HCT116 (cell line): ENCODE data around the gene PAAF1. TPM values are rescaled to one million over a fixed set of nuclear protein-coding genes. Genes with fewer than 3 reads are reported as not detected.

ENCODE experiments used
- ATAC-seq: fragments of 200-7000 bp; cut with Tn5 transposase; 2 replicates; pipeline ENCODE4 v1.9.1; 2020; ENCODE audit warnings: mild to moderate bottlenecking, moderate library complexity
- BruUV-seq: library from RNA; stranded (reverse); fragments of 400-500 nt; replicated peaks from 2 replicates; lab custom pipeline; 2021; lab: Mats Ljungman, UMichigan
- CTCF ChIA-PET: fragments of 300-600 bp; sonication (Branson Sonifier 250); formaldehyde crosslinking; loops from one replicate; lab custom pipeline; 2021; ENCODE audit warnings: antibody characterized with exemption; lab: Charles Lee
- POLR2A ChIA-PET: fragments of 300-600, 350-600 bp; sonication (Branson Sonifier 250); formaldehyde crosslinking; loops from one replicate; lab custom pipeline; 2021; ENCODE audit warnings: antibody characterized with exemption; lab: Charles Lee
- RAD21 ChIA-PET, 2 experiments: fragments of 300-600 bp; sonication (Branson Sonifier 250); formaldehyde crosslinking; loops; one replicate each; lab custom pipeline; 2023; ENCODE audit warnings: low total read pairs in 2 of 2; ENCODE audit not compliant: uncharacterized antibody in 2 of 2, unreplicated experiment in 2 of 2, low non-redundant PET in 1 of 2; lab: Charles Lee
- DNase-seq: peaks from one replicate; pipeline ENCODE4 v3.0.0-alpha.2; 2010; ENCODE audit warnings: low read depth, low spot score
- H2AFZ ChIP-seq: fragments of 200-600 bp; shearing (Covaris generic), sonication (generic); 2 replicates; pipeline ENCODE4 v1.6.1; 2017; ENCODE audit warnings: low read depth, mixed run types, mixed read lengths, antibody characterized with exemption, low read length; ENCODE audit not compliant: poor library complexity, severe bottlenecking
- H3K27ac ChIP-seq: 2 replicates; pipeline ENCODE4 v1.5.1; 2012; ENCODE audit warnings: low read depth, low read length
- H3K27me3 ChIP-seq: fragments of 200-600 bp; sonication (generic); 2 replicates; pipeline ENCODE4 v1.6.1; 2016; ENCODE audit warnings: mixed run types, low read length, mixed read lengths; ENCODE audit not compliant: insufficient read depth
- H3K36me3 ChIP-seq, 2 experiments: fragments of 200-500 bp in 1 of 2; fragments of 200-600 bp in 1 of 2; sonication (Bioruptor generic) in 1 of 2; sonication (generic) in 1 of 2; 2 replicates each; pipeline versions ENCODE4 v1.5.1 to v1.6.1; 2014 to 2016; ENCODE audit warnings: low read length in 2 of 2, inconsistent platforms in 1 of 2, mixed read lengths in 1 of 2, mixed run types in 1 of 2; ENCODE audit not compliant: insufficient read depth in 2 of 2, control insufficient read depth in 1 of 2
- H3K4me1 ChIP-seq, 2 experiments: fragments of 200-600 bp in 1 of 2; sonication (generic) in 1 of 2; 2 replicates each; pipeline versions ENCODE4 v1.5.1 to v1.6.1; 2012 to 2017; ENCODE audit warnings: low read length in 2 of 2, inconsistent platforms in 1 of 2, mild to moderate bottlenecking in 1 of 2, mixed read lengths in 1 of 2, mixed run types in 1 of 2, moderate library complexity in 1 of 2; ENCODE audit not compliant: insufficient read depth in 2 of 2, control insufficient read depth in 1 of 2
- H3K4me2 ChIP-seq: fragments of 200-600 bp; sonication (generic); 2 replicates; pipeline ENCODE4 v1.6.1; 2017; ENCODE audit warnings: mixed run types, low read length, mixed read lengths
- H3K4me3 ChIP-seq, 2 experiments: fragments of 200-600 bp in 1 of 2; sonication (generic) in 1 of 2; replicated peaks in 1 of 2; 2 replicates each; pipeline ENCODE4 v1.5.1; 2011 to 2016; ENCODE audit warnings: low read length in 2 of 2, control low read depth in 1 of 2, low read depth in 1 of 2, mild to moderate bottlenecking in 1 of 2, mixed read lengths in 1 of 2, mixed run types in 1 of 2
- H3K79me2 ChIP-seq: fragments of 200-600 bp; sonication (generic); 2 replicates; pipeline ENCODE4 v1.6.1; 2017; ENCODE audit warnings: mild to moderate bottlenecking, mixed run types, low read length, moderate library complexity, mixed read lengths; ENCODE audit not compliant: insufficient read depth
- H3K9ac ChIP-seq: fragments of 200-600 bp; sonication (generic); 2 replicates; pipeline ENCODE4 v1.6.1; 2016; ENCODE audit warnings: low read length, mixed read lengths
- H3K9me2 ChIP-seq: fragments of 200-600 bp; sonication (generic), shearing (Covaris generic); 2 replicates; pipeline ENCODE4 v1.6.1; 2017; ENCODE audit warnings: mixed run types, mild to moderate bottlenecking, moderate library complexity; ENCODE audit not compliant: insufficient read depth
- H3K9me3 ChIP-seq, 2 experiments: fragments of 200-500 bp in 1 of 2; fragments of 200-600 bp in 1 of 2; sonication (Bioruptor generic) in 1 of 2; sonication (generic) in 1 of 2; 2 replicates each; pipeline ENCODE4 v1.6.1; 2014 to 2017; ENCODE audit warnings: low read length in 2 of 2, mixed read lengths in 2 of 2, inconsistent platforms in 1 of 2, low read depth in 1 of 2, mild to moderate bottlenecking in 1 of 2, mixed run types in 1 of 2, moderate library complexity in 1 of 2; ENCODE audit not compliant: control insufficient read depth in 1 of 2, insufficient read depth in 1 of 2
- H4K20me1 ChIP-seq: fragments of 200-600 bp; sonication (generic), shearing (Covaris generic); 2 replicates; pipeline ENCODE4 v1.6.1; 2017; ENCODE audit warnings: mixed run types, mild to moderate bottlenecking, moderate library complexity; ENCODE audit not compliant: insufficient read depth
- ATF3 ChIP-seq: IDR thresholded peaks from 2 replicates; pipeline ENCODE4 v1.6.1; 2012
- EGR1 ChIP-seq: IDR thresholded peaks from 2 replicates; pipeline ENCODE4 v1.6.1; 2012; ENCODE audit warnings: low read depth
- ELF1 ChIP-seq: IDR thresholded peaks from 2 replicates; pipeline ENCODE4 v1.6.1; 2012; ENCODE audit warnings: low read depth, borderline replicate concordance
- EZH2phosphoT487 ChIP-seq: fragments of 200-600 bp; IDR thresholded peaks from 2 replicates; pipeline ENCODE4 v1.6.1; 2018; ENCODE audit warnings: antibody characterized with exemption, borderline replicate concordance
- FOSL1 ChIP-seq: IDR thresholded peaks from 2 replicates; pipeline ENCODE4 v1.6.1; 2012; ENCODE audit warnings: low read depth
- MAX ChIP-seq: IDR thresholded peaks from 2 replicates; pipeline ENCODE4 v1.6.1; 2012
- POLR2A ChIP-seq: IDR thresholded peaks from 2 replicates; pipeline ENCODE4 v1.7.0; 2011; ENCODE audit warnings: borderline replicate concordance; ENCODE audit not compliant: insufficient read depth, insufficient read length; ENCODE audit errors: extremely low read depth
- RAD21 ChIP-seq: IDR thresholded peaks from 2 replicates; pipeline ENCODE4 v1.6.1; 2012; ENCODE audit warnings: low read depth, mild to moderate bottlenecking
- SP1 ChIP-seq: IDR thresholded peaks from 2 replicates; pipeline ENCODE4 v1.6.1; 2012; ENCODE audit warnings: low read depth
- SRF ChIP-seq: IDR thresholded peaks from 2 replicates; pipeline ENCODE4 v1.6.1; 2012; ENCODE audit warnings: low read depth
- ZFX ChIP-seq: fragments of 450-650 bp; IDR thresholded peaks from 2 replicates; pipeline ENCODE4 v1.6.1; 2017
- intact Hi-C: fragments of 100-400 bp; cut with micrococcal nuclease; formaldehyde crosslinking; loops from 2 replicates; pipeline ENCODE4 v1.10.0; 2022
- total RNA-seq: library from RNA; stranded (reverse); gene quantifications from one replicate; pipeline ENCODE4 v1.2.1, GENCODE V29; 2021; ENCODE audit not compliant: unreplicated experiment

Gene PAAF1
- total RNA-seq, 1 experiment from 2014 or later = 15.5 TPM

GRCh38 chr11:73972620-73973449, 96.0 kb downstream of the PAAF1 start:
- DNase-seq (no peak), ATAC-seq (peak; percentile 26; the same call in 1 of the 2 replicates)
- no peak for TF ChIP-seq SRF
- TF ChIP-seq FOSL1 = no peak
- TF ChIP-seq EGR1 = no peak
- TF ChIP-seq SP1 = no peak
- TF ChIP-seq ZFX = no peak
- TF ChIP-seq ATF3 = no peak
- no peak for TF ChIP-seq MAX
- no peak for TF ChIP-seq EZH2phosphoT487
- TF ChIP-seq POLR2A = no peak
- TF ChIP-seq ELF1 = no peak
- no peak for TF ChIP-seq RAD21
- no peak overlapping the region for H3K9ac ChIP-seq
- ChIA-PET CTCF (interaction anchor here (1.5 kb wide), 1 partner anchor 9 kb away, joined by 3 read pairs; no protein-coding TSS in a partner anchor), RAD21 (no interaction called here), POLR2A (interaction anchor here (1.0 kb wide), 1 partner anchor 9 kb away, joined by 3 read pairs; the partner anchor contains the start of gene UCP2)
- no peaks in the 10 kb centered on the region for H3K9me2 ChIP-seq
- intact Hi-C loops = no loop called here
- BruUV-seq = no TSS peak
- no peaks in the 10 kb centered on the region for H3K79me2 ChIP-seq
- no peaks in the 10 kb centered on the region for H3K27me3 ChIP-seq
- no peak overlapping the region for H3K4me3 ChIP-seq
- H3K27ac ChIP-seq = no peak overlapping the region
- H4K20me1 ChIP-seq = no peaks in the 10 kb centered on the region
- peaks cover 2 to 6% of the 10 kb centered on the region in 2 experiments; a peak in 2 of 4 replicates for H3K4me1 ChIP-seq
- H3K4me2 ChIP-seq = no peak overlapping the region
- H3K36me3 ChIP-seq = peaks cover 0 to 2% of the 10 kb centered on the region in 2 experiments; a peak in 1 of 4 replicates
- no peak overlapping the region for H2AFZ ChIP-seq
- H3K9me3 ChIP-seq = no peaks in the 10 kb centered on the region
